ENCODE data around the gene IL32.

Gene IL32

GRCh38 chr16:3060339-3061127 is 4.9 kb upstream of the IL32 start:
- no peaks in the 10 kb centered on the region for H3K36me3 ChIP-seq
- peaks cover 0 to 11% of the 10 kb centered on the region in 2 donors for H3K27me3 ChIP-seq
- no peak overlapping the region for H3K27ac ChIP-seq
- no peaks in the 10 kb centered on the region for H3K9me3 ChIP-seq
- no peak overlapping the region for H3K4me3 ChIP-seq
- no peak for TF ChIP-seq CTCF (IDR thresholded peaks at IDR 0.05)
- DNase-seq, result no peak
- intact Hi-C loops (cut with DNase I; ENCODE audit: low total_unique reads), result loop anchor here (5.0 kb wide), 1 partner anchor 107 kb away; no protein-coding TSS in a partner anchor
- peaks cover 0 to 32% (median 25%) of the 10 kb centered on the region in 4 donors for H3K4me1 ChIP-seq

- DNase-seq, result no peak
- H3K36me3 ChIP-seq, result no peaks in the 10 kb centered on the region
- H3K4me1 ChIP-seq, result peaks cover 0 to 35% (median 27%) of the 10 kb centered on the region in 4 donors
- no peaks in the 10 kb centered on the region for H3K9me3 ChIP-seq
- intact Hi-C loops (cut with DNase I; ENCODE audit: low total_unique reads), result loop anchor here (5.0 kb wide), 1 partner anchor 105 kb away; no protein-coding TSS in a partner anchor
- TF ChIP-seq CTCF (IDR thresholded peaks at IDR 0.05), result no peak
- H3K4me3 ChIP-seq, result no peak overlapping the region
- no peak overlapping the region for H3K27ac ChIP-seq
- peaks cover 0 to 11% of the 10 kb centered on the region in 2 donors for H3K27me3 ChIP-seq
Measured at GRCh38 chr16:3062553-3062952, 2.9 kb upstream of the IL32 start.

- H3K4me3 ChIP-seq, result no peak overlapping the region
- H3K27ac ChIP-seq, result no peak overlapping the region
- TF ChIP-seq CTCF (IDR thresholded peaks at IDR 0.05), result no peak
- no peak for DNase-seq
- no peaks in the 10 kb centered on the region for H3K9me3 ChIP-seq
- peaks cover 0 to 24% (median 19%) of the 10 kb centered on the region in 4 donors for H3K4me1 ChIP-seq
- intact Hi-C loops (cut with DNase I; ENCODE audit: low total_unique reads), result loop anchor here (5.0 kb wide), 1 partner anchor 103 kb away; no protein-coding TSS in a partner anchor
- peaks cover 0 to 3% of the 10 kb centered on the region in 2 donors for H3K27me3 ChIP-seq
- H3K36me3 ChIP-seq, result no peaks in the 10 kb centered on the region
Measured at GRCh38 chr16:3063625-3064386, 1.6 kb upstream of the IL32 start.

GRCh38 chr16:3065742-3066439 is 451 bp downstream of the IL32 start:
- Histone ChIP-seq H3K9me3 (no peaks in the 10 kb centered on the region), H3K4me3 (peak overlapping the region; percentile 22 to 33), H3K4me1 (peaks cover 0 to 13% (median 8%) of the 10 kb centered on the region in 4 donors), H3K27me3 (no peaks in the 10 kb centered on the region), H3K27ac (peak overlapping the region; percentile 8 to 28), H3K36me3 (no peaks in the 10 kb centered on the region)
- intact Hi-C loops (cut with DNase I; ENCODE audit: low total_unique reads), result no loop called here
- TF ChIP-seq CTCF (IDR thresholded peaks at IDR 0.05), result no peak
- DNase-seq, result no peak

GRCh38 chr16:3066440-3066748 is 954 bp downstream of the IL32 start:
- intact Hi-C loops (cut with DNase I; ENCODE audit: low total_unique reads), result no loop called here
- no peak for TF ChIP-seq CTCF (IDR thresholded peaks at IDR 0.05)
- Histone ChIP-seq H3K4me3 (peak overlapping the region in 1 of 2 donors; percentile 33), H3K9me3 (no peaks in the 10 kb centered on the region), H3K36me3 (no peaks in the 10 kb centered on the region), H3K27ac (no peak overlapping the region), H3K4me1 (peaks cover 0 to 13% (median 8%) of the 10 kb centered on the region in 4 donors), H3K27me3 (no peaks in the 10 kb centered on the region)
- no peak for DNase-seq

Data from tibial artery (tissue), 4 donors.